D721Med (cell line): ENCODE measurements around the gene TUBB2B.

ENCODE experiments used
- DNase-seq: peaks from one replicate; pipeline ENCODE4 v3.0.0; 2011; ENCODE audit warnings: low spot score; ENCODE audit not compliant: insufficient read length
- FAIRE-seq: peaks from 2 replicates; lab custom pipeline; 2011; peaks lifted over from hg19 to GRCh38; lab: Jason Lieb, UNC
- CTCF ChIP-seq: IDR thresholded peaks from 2 replicates; pipeline ENCODE4 v1.5.1; 2012; ENCODE audit warnings: mild to moderate bottlenecking, control low read depth; ENCODE audit not compliant: insufficient read depth; ENCODE audit errors: missing control alignments

TUBB2B gene

GRCh38 chr6:3270258-3270657 lies 42.8 kb upstream of the TUBB2B start:
- FAIRE-seq (no peak), DNase-seq (no peak)
- TF ChIP-seq CTCF: no peak

- DNase-seq (no peak), FAIRE-seq (no peak)
- TF ChIP-seq CTCF: no peak
These were observed 42.0 kb upstream of the TUBB2B start for GRCh38 chr6:3269281-3269975.

DNA sequence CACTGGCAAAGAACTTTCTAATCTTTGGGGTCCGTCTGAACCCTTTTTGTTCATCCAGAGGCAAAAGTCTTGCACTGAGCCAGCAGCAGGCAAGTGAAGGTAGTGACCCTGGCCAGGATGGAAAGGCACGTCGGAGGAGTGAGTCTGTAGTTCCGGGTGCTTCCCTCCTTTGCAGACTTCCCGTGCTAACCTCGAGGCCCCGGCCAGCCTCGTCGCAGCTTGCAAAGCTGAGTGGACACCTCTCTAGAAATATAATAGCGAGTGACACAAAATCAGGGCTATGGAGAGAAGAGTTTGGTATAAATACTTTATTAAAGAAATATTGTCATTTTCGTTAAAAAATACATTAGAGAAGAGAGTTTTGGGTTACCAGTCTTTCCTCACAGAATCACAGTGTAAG lies 41.2 kb upstream of the TUBB2B start:
- DNase-seq: no peak
- TF ChIP-seq CTCF: no peak
- no peak for FAIRE-seq

DNA sequence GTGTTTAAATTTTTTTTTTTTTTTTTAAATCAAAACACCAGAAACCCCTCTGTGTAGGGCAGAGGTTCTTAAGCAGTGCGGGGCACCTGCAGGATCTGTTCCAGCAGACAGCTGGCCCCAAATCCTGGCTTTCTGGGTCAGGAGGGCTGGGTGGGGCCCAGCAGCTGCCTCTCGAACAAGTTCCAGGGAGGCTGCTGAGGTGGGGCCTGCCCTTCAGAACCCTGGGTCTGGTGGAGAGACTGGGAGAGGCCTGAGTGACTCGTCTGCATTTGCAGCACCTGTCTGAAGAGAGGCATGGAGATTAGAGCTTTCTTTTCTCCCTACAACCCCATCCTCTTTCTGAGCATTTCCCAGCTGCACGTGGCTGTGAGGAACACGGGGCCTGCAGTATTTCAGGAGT lies 39.7 kb upstream of the TUBB2B start:
- no peak for TF ChIP-seq CTCF
- FAIRE-seq: no peak
- no peak for DNase-seq

- TF ChIP-seq CTCF: no peak
- no peak for DNase-seq
- no peak for FAIRE-seq
These were observed 38.7 kb upstream of the TUBB2B start for GRCh38 chr6:3266170-3266569.

GRCh38 chr6:3265671-3266070 lies 38.2 kb upstream of the TUBB2B start:
- DNase-seq (no peak), FAIRE-seq (no peak)
- no peak for TF ChIP-seq CTCF

DNA sequence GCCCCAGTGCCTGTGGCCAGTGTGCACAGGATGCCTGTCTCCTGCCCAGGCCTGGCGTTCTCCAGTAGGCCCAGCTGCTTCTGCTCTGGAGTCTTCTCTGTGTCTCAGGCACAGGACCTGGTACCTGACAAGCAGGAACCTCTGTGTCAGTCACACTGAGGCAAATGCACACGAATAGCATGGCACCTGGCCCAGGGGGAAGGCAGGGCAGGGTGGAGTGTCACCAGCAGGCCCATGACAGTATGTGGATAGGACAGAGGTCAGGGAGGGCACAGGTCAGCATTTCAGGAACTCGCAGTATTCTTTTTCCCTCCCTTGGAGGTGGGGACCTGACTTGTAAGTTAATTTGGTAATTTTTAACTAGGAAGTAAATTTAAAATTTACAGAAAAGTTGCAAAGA lies 36.9 kb upstream of the TUBB2B start:
- no peak for FAIRE-seq
- no peak for TF ChIP-seq CTCF
- DNase-seq: no peak
